K562 (cell line): ENCODE measurements around the gene IFFO2. TPM values are rescaled to one million over a fixed set of nuclear protein-coding genes. Genes with fewer than 3 reads are reported as not detected.

Experiments used
- ADNP ChIP-seq: fragments of 200-800 bp; sonication (Bioruptor generic); IDR thresholded peaks from 2 replicates; pipeline ENCODE4 v1.6.1; 2016; ENCODE audit warnings: missing genetic modification characterization, missing compliant biosample characterization
- ASH1L ChIP-seq: fragments of 450-650 bp; IDR thresholded peaks from 2 replicates; pipeline ENCODE4 v1.6.1; 2018; ENCODE audit warnings: borderline replicate concordance, mild to moderate bottlenecking, low read depth; ENCODE audit not compliant: partially characterized antibody
- BCOR ChIP-seq: fragments of 450-650 bp; IDR thresholded peaks from 2 replicates; pipeline ENCODE4 v1.6.1; 2016
- DACH1 ChIP-seq: fragments of 450-650 bp; IDR thresholded peaks from 2 replicates; pipeline ENCODE4 v1.6.1; 2018; ENCODE audit not compliant: partially characterized antibody
- HNRNPUL1 ChIP-seq: fragments of 200-400 bp; formaldehyde crosslinking; IDR thresholded peaks from 2 replicates; pipeline ENCODE4 v1.6.1; 2017; ENCODE audit warnings: low read length
- NFIX ChIP-seq: fragments of 250-450 bp; sonication (Bioruptor Pico); IDR thresholded peaks from 2 replicates; pipeline ENCODE4 v1.4.0; 2020; ENCODE audit warnings: low read depth, mild to moderate bottlenecking, moderate library complexity
- PHB2 ChIP-seq: fragments of 450-650 bp; IDR thresholded peaks from 2 replicates; pipeline ENCODE4 v1.6.1; 2017; ENCODE audit warnings: low read depth
- SAFB2 ChIP-seq: fragments of 200-400 bp; formaldehyde crosslinking; IDR thresholded peaks from 2 replicates; pipeline ENCODE4 v1.6.1; 2018; ENCODE audit warnings: borderline replicate concordance, low read length, low read depth, moderate library complexity; ENCODE audit not compliant: severe bottlenecking
- ZNF12 ChIP-seq: sonication (generic); formaldehyde crosslinking; IDR thresholded peaks from 2 replicates; pipeline ENCODE4 v1.4.0; 2020; ENCODE audit warnings: mild to moderate bottlenecking, missing genetic modification reagents
- polyA plus RNA-seq, 8 experiments: library from polyadenylated mRNA; depleted of rRNA in 4 of 8; stranded (reverse) in 5 of 8; unstranded in 3 of 8; fragments of >200 nt; fragmentation: Nextera tagmentation in 2 of 8; fragmentation: Illumina TruSeq in 1 of 8; extraction: Ambion mirVana in 2 of 8; extraction: Trizol in 1 of 8; gene quantifications; 2 replicates each; pipeline versions ENCODE4 v1.2.1 to v1.2.3, GENCODE V29; 2011 to 2014; ENCODE audit warnings: inconsistent platforms in 1 of 8, missing spikeins in 1 of 8
- total RNA-seq, 7 experiments: library from RNA; depleted of rRNA in 6 of 7; stranded (reverse); fragments of >200 nt in 6 of 7; fragmentation: Illumina TruSeq in 2 of 7; extraction: Trizol in 2 of 7; gene quantifications; 2 replicates each; pipeline versions ENCODE4 v1.2.1 to v1.2.3, GENCODE V29; 2011 to 2021; ENCODE audit warnings: low replicate concordance in 1 of 7
- TF ChIP-seq, protein P1 (sequence below): fragments of 450-650 bp; IDR thresholded peaks from 2 replicates; pipeline ENCODE4 v1.6.1; 2017; ENCODE audit warnings: antibody characterized with exemption
- TF ChIP-seq, protein P2 (sequence below): fragments of 200-800 bp; sonication (Bioruptor generic); IDR thresholded peaks from 2 replicates; pipeline ENCODE4 v1.6.1; 2017; ENCODE audit warnings: missing genetic modification characterization, missing compliant biosample characterization

IFFO2 gene
- total and polyA plus RNA-seq, 9 of the 15 experiments (the other 6 are each of a cell fraction or from before 2014, with no cell fraction given) = 0.15 to 1.0 (median 0.44) TPM; not detected in 2

DNA sequence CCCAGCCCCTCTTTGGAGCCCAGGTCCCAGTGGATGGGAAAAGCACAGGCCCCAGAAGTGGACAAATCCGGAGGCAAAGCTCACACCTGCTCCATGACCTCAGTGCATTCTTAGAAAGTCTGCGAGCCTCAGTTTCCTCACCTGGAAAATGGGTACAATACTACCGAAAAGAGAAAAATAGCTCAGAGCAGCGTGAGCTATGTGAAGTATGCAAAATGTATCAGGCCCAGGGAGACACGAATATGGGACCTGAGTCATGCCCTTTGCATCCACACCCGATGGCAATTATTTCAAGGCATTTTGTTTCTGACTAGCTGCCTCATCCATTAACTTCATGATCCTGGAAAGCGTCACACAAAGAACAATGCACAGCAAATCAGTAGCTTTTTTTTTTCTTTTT lies 63.4 kb downstream of the IFFO2 start (continued):
- TF ChIP-seq, protein P1, sequence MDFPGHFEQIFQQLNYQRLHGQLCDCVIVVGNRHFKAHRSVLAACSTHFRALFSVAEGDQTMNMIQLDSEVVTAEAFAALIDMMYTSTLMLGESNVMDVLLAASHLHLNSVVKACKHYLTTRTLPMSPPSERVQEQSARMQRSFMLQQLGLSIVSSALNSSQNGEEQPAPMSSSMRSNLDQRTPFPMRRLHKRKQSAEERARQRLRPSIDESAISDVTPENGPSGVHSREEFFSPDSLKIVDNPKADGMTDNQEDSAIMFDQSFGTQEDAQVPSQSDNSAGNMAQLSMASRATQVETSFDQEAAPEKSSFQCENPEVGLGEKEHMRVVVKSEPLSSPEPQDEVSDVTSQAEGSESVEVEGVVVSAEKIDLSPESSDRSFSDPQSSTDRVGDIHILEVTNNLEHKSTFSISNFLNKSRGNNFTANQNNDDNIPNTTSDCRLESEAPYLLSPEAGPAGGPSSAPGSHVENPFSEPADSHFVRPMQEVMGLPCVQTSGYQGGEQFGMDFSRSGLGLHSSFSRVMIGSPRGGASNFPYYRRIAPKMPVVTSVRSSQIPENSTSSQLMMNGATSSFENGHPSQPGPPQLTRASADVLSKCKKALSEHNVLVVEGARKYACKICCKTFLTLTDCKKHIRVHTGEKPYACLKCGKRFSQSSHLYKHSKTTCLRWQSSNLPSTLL = no peak
- TF ChIP-seq ADNP (peak; percentile 98), ASH1L (no peak), DACH1 (peak; percentile 40), PHB2 (no peak), HNRNPUL1 (no peak), BCOR (peak; percentile 99), NFIX (CRISPR knock-in tag) (no peak), ZNF12 (CRISPR knock-in tag) (no peak), SAFB2 (no peak)
- TF ChIP-seq, protein P2, sequence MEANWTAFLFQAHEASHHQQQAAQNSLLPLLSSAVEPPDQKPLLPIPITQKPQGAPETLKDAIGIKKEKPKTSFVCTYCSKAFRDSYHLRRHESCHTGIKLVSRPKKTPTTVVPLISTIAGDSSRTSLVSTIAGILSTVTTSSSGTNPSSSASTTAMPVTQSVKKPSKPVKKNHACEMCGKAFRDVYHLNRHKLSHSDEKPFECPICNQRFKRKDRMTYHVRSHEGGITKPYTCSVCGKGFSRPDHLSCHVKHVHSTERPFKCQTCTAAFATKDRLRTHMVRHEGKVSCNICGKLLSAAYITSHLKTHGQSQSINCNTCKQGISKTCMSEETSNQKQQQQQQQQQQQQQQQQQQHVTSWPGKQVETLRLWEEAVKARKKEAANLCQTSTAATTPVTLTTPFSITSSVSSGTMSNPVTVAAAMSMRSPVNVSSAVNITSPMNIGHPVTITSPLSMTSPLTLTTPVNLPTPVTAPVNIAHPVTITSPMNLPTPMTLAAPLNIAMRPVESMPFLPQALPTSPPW = 0 out of 2 replicates have a peak, but pooled peaks have one; percentile 2
